Mesodermal cell (in vitro differentiated cells): Measurements from ENCODE around the gene DYNLT2B.
"Not testable (repeated sequence)": the region's sequence is repeated elsewhere in the genome, so short reads cannot be mapped to it uniquely, and the experiment has no call there.

ENCODE experiments used
- H3K27ac ChIP-seq: 2 replicates; pipeline ENCODE4 v1.7.0; 2013; ENCODE audit warnings: mild to moderate bottlenecking, low read depth, low read length, moderate library complexity; ENCODE audit not compliant: severe bottlenecking
- H3K36me3 ChIP-seq: 2 replicates; pipeline ENCODE4 v1.7.1; 2013; ENCODE audit warnings: mild to moderate bottlenecking, low read length, moderate library complexity; ENCODE audit not compliant: control insufficient read depth, insufficient read depth
- H3K4me1 ChIP-seq: one replicate; pipeline ENCODE4 v1.7.1; 2013; ENCODE audit warnings: mild to moderate bottlenecking, low read length; ENCODE audit not compliant: insufficient read depth, control insufficient read depth, poor library complexity, severe bottlenecking
- H3K4me3 ChIP-seq: 2 replicates; pipeline ENCODE4 v1.7.0; 2013; ENCODE audit warnings: low read length, control low read depth, mild to moderate bottlenecking; ENCODE audit not compliant: insufficient read depth, poor library complexity, severe bottlenecking; ENCODE audit errors: extremely low read depth
- H3K9me3 ChIP-seq: 2 replicates; pipeline ENCODE4 v1.7.1; 2013; ENCODE audit warnings: mild to moderate bottlenecking, low read length, moderate library complexity; ENCODE audit not compliant: control insufficient read depth
- WGBS, 2 experiments: methylation state at CpG; one replicate each; pipeline ENCODE4 v1.1.5; 2013; ENCODE audit warnings: missing lambda C conversion rate in 2 of 2; ENCODE audit not compliant: insufficient coverage in 2 of 2; 5-methylcytosine and 5-hydroxymethylcytosine counted together

The DYNLT2B gene

DNA sequence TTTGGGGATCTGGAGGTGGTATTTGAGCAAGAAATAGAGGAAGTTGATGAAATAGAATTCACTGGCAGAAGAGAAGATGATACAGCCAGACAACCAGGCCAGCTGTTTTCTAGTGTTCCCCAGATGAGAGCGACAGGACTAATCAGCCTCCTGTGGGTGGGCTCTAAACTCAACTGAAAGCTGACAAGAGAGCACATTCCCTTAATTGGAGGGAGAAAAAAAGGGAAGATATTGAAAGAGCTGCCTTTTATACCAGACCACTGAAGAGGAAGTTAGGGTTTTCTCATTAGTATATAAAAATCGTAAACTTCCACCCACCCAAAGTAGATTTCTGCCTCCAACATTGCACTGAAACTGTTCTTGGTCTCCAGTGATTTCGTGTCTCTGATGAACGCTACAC lies 26.6 kb upstream of the DYNLT2B start:
- no peak overlapping the region for H3K27ac ChIP-seq
- peaks cover 5% of the 10 kb centered on the region for H3K4me1 ChIP-seq
- H3K36me3 ChIP-seq: peaks cover 39% of the 10 kb centered on the region
- no peak overlapping the region for H3K4me3 ChIP-seq
- no peaks in the 10 kb centered on the region for H3K9me3 ChIP-seq
- WGBS, 2 experiments: 89 to 97% methylated on average over 3 of the region's 4 CpGs

DNA sequence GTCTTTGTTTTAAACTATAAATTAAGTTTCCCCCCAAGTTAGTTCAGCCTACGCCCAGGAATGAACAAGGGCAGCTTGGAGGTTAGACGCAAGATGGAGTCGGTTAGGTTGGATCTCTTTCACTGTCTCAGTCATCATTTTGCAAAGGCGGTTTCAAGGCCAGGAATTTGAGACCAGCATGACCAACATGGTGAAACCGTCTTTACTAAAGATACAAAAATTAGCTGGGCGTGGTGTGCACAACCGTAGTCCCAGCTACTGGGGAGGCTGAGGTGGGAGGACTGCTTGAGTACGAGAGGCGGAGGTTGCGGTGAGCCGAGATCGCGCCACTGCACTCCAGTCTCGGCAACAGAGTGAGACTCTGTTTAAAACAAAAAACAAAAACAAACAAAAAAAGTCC lies 25.9 kb upstream of the DYNLT2B start:
- not testable (repeated sequence) for H3K9me3 ChIP-seq, H3K4me3 ChIP-seq, H3K27ac ChIP-seq, H3K4me1 ChIP-seq
- H3K36me3 ChIP-seq: peaks cover 31% of the 10 kb centered on the region
- 87 to 97% methylated on average over 5 of the region's 14 CpGs for WGBS, 2 experiments

DNA sequence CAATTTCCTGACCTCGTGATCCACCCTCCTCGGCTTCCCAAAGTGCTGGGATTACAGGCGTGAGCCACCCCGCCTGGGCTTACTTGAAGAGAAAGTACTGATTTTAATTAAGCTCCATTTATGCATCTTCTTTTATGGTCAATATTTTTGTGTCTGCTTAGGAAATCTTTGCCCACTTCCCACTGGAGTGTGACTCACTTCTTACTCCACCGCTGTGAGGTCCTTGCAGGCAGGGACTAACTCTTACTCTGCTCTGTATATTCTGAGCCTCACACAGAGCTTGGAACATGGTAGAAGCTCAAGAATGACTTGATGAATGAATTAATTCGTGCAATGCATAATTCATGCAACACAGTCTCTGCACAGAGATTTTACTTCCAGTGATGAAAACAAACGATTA lies 23.1 kb upstream of the DYNLT2B start:
- peaks cover 8% of the 10 kb centered on the region for H3K4me1 ChIP-seq
- 88 to 100% methylated on average over 3 to 5 of the region's 7 CpGs for WGBS, 2 experiments
- peaks cover 9% of the 10 kb centered on the region for H3K36me3 ChIP-seq
- no peak overlapping the region for H3K27ac ChIP-seq
- no peak overlapping the region for H3K4me3 ChIP-seq
- no peaks in the 10 kb centered on the region for H3K9me3 ChIP-seq

DNA sequence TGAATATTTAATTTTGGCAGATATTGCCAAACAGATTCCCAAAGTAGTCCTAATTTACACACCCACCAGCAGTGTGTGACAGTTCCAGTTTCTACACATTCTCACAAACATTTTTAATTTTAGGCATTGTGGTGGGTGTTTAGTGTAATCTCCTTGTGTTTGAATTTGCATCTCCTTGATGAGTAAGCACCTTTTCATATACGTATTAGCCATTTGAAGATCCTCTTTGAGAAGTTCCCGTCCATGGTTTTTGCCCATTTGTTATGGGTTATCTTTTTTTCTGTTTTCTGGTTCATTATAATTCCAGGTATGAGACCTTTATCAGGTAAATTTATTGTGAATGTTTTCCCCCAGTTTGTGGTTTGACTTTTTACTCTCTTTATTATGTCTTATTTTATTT lies 22.4 kb upstream of the DYNLT2B start:
- 80% methylated on average over 1 of the region's 2 CpGs; no CpG with 5 or more reads in 1 of the 2 experiments for WGBS, 2 experiments
- Histone ChIP-seq H3K36me3 (peaks cover 2% of the 10 kb centered on the region), H3K9me3 (no peaks in the 10 kb centered on the region), H3K4me3 (no peak overlapping the region), H3K4me1 (peaks cover 8% of the 10 kb centered on the region), H3K27ac (no peak overlapping the region)

DNA sequence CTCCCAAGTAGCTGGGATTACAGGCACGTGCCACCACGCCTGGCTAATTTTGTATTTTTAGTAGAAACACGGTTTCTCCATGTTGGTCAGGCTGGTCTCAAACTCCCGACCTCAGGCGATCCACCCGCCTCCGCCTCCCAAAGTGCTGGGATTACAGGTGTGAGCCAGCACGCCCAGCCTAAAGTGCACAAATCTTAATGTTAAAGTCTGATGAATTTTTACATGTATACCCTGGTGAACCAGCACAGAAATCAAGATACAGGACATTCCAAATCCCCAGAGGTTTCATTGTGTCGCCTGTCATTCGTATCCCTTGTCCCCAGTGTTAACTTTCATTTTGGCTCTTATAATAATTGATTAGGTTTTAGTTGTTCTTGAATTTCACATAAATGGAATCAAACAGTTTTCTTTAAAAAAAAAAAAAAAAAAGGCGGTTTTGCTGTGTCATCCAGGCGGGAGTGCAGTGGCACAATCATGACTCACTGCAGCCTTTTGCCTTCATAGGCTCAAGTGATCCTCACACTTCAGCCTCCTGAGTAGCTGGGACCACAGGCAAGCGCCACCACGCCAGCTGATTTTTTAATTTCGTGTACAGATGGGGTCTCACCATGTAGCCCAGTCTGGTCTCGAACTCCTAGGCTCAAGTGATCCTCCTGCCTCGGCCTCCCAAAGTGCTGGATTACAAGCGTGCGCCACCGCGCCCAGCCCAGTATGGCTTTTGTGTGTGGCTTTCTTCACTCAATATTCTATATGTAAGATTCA lies 21.6 kb upstream of the DYNLT2B start:
- no peak overlapping the region for H3K4me3 ChIP-seq
- no peak overlapping the region for H3K27ac ChIP-seq
- H3K4me1 ChIP-seq: peaks cover 8% of the 10 kb centered on the region
- 81 to 98% methylated on average over 10 to 13 of the region's 21 CpGs for WGBS, 2 experiments
- no peaks in the 10 kb centered on the region for H3K9me3 ChIP-seq
- no peaks in the 10 kb centered on the region for H3K36me3 ChIP-seq

DNA sequence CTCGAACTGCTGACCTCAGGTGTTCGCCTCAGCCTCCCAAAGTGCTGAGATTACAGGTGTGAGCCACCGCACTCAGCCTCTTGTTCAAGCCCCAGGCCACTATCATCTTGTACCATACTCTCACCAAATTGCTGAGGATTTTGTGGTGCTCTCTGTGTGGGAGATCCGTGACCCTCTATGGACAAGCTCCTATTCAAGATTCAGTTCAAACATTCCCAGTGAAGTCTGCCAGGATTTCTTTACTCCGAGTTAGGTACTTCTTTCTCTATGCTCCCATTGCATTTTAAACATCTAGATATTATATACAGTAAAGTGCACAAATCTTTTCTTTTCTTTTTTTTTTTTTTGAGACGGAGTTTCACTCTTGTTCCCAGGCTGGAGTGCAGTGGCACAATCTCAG lies 21.0 kb upstream of the DYNLT2B start:
- WGBS, 2 experiments: 94 to 100% methylated on average over 1 to 4 of the region's 6 CpGs
- Histone ChIP-seq H3K4me1 (peaks cover 8% of the 10 kb centered on the region), H3K4me3 (no peak overlapping the region), H3K27ac (no peak overlapping the region), H3K36me3 (no peaks in the 10 kb centered on the region), H3K9me3 (no peaks in the 10 kb centered on the region)

DNA sequence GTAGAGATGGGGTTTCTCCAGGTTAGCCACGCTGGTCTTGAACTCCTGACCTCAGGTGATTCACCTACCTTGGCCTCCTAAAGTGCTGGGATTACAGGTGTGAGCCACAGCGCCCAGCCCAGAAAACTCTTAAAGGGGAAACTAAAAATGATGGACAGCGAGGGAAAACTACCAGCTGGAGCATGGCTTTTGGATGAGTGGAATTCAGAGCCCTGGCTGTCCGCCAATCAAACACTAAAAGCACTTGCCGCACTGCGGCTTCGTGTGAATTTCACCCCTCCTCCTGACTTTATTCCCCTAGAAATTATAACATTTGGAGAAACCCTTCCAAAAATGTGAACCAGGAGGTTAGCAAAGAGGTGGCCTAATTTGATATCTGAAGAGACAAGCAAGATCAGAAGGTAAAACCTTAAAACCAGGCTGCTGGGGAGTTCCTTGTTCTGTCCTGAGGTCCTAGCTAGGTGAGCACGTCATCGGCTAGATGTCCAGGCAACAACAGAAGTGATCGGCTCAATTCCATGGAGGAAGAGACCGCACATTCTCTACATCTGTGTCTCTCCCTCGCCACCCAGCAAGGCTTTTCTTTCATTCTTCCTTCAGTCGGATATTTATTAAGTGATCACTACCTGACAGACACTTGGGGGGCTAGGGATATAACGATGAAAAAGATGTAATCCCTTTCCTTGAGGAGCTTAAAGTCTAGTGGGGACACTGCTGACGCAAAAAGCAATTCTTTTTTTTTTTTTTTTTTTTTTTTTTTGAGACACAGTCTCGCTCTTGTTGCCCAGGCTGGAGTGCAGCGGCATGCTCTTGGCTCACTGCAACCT lies 18.5 kb upstream of the DYNLT2B start:
- Histone ChIP-seq H3K36me3 (no peaks in the 10 kb centered on the region), H3K4me3 (no peak overlapping the region), H3K27ac (no peak overlapping the region), H3K4me1 (peaks cover 8% of the 10 kb centered on the region), H3K9me3 (no peaks in the 10 kb centered on the region)
- WGBS, 2 experiments: 93 to 97% methylated on average over 7 to 9 of the region's 17 CpGs

DNA sequence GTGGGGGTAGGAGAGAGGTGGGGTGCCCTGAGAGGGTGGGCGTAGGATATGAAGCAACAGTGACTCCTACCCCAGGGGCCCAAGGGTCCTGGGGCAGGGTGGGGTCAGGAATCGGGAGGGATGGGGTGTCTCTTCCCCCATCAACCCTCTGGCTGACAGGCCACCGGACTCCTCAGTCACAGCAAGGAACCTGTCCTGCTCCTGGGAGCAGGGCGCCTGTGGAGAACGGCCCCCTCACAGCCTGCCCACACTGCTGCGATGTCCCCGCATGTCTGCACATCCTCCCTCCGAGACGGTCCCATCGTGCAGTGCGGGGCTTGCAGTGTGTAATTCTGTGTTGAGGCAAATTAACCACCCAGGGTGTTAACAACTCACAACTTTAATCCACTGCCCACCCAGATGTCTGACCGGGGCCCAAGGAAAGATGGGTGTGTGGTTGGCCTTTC lies 17.5 kb upstream of the DYNLT2B start:
- 88 to 91% methylated on average over 6 to 9 of the region's 12 CpGs for WGBS, 2 experiments
- Histone ChIP-seq H3K4me1 (peaks cover 3% of the 10 kb centered on the region), H3K27ac (no peak overlapping the region), H3K36me3 (no peaks in the 10 kb centered on the region), H3K4me3 (no peak overlapping the region), H3K9me3 (no peaks in the 10 kb centered on the region)

DNA sequence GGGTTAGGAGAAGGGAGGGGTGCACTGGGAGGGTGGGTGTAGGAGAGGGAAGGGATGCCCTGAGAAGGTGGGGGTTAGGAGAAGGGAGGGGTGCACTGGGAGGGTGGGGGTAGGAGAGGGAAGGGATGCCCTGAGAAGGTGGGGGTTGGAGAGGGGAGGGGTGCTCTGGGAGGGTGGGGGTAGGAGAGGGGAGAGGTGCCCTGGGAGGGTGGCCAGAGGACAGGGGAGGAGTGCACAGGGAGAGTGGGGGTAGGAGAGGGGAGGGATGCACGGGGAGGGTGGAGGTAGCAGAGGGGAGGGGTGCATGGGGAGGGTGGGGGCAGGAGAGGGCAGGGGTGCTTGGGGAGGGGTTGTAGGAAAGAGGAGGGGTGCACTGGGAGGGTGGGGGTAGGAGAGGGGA lies 16.9 kb upstream of the DYNLT2B start:
- H3K36me3 ChIP-seq: no peaks in the 10 kb centered on the region
- no peak overlapping the region for H3K27ac ChIP-seq
- no CpG with 5 or more reads among the region's 1 CpG for WGBS, 2 experiments
- no peak overlapping the region for H3K4me3 ChIP-seq
- H3K4me1 ChIP-seq: peaks cover 3% of the 10 kb centered on the region
- no peaks in the 10 kb centered on the region for H3K9me3 ChIP-seq

DNA sequence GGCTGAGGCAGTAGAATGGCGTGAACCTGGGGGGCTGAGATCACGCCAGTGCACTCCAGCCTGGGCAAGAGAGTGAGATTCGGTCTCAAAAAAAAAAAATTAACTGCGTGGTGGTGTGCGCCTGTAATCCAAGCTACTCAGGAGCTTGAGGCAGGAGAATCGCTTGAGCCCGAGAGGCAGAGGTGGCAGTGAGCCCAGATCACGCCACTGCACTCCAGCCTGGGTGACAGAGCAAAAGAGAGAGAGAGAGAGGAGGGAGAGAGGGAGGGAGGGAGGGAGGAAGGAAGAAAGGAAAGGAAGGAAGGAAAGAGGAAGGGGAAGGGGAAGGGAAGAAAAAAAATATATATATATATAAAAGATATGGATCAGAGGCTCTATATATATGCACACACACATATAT lies 14.1 kb upstream of the DYNLT2B start:
- Histone ChIP-seq H3K4me1 (no peaks in the 10 kb centered on the region), H3K9me3 (no peaks in the 10 kb centered on the region), H3K4me3 (no peak overlapping the region), H3K36me3 (no peaks in the 10 kb centered on the region), H3K27ac (no peak overlapping the region)
- 92 to 94% methylated on average over 8 of the region's 8 CpGs for WGBS, 2 experiments

DNA sequence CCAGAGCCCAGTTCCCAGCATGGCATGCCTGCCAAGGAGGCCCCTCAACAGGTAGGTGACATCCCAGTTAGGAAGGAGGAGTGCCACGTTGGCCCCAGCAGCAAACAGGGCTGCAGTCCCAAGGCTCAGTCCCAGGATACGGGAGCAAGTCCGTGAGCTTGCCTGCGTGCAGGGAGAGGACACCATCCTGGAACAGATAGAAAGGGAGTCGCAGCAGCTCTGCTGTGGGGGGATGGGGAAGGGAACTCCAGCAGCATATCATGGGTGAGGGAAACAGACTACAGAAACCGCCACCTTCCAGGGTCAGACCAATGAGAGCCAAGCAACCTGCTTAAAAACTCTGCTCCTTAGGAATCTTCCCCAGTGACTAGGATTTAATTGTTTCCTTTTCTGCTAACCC lies 9.4 kb upstream of the DYNLT2B start:
- H3K9me3 ChIP-seq: no peaks in the 10 kb centered on the region
- no peaks in the 10 kb centered on the region for H3K4me1 ChIP-seq
- no peak overlapping the region for H3K4me3 ChIP-seq
- WGBS, 2 experiments: 55 to 59% methylated on average over 4 to 5 of the region's 6 CpGs
- no peaks in the 10 kb centered on the region for H3K36me3 ChIP-seq
- H3K27ac ChIP-seq: no peak overlapping the region
